HuH-7.5 (cell line): Measurements from ENCODE around the gene DET1.
"Not testable (repeated sequence)": the region's sequence is repeated elsewhere in the genome, so short reads cannot be mapped to it uniquely, and the experiment has no call there.

Source experiments
- DNase-seq: peaks from one replicate; pipeline ENCODE4 v3.0.0; 2011; ENCODE audit warnings: low spot score

DET1 gene

GRCh38 chr15:88493844-88494243 lies 52.6 kb downstream of the DET1 start:
- DNase-seq: no peak

DNA sequence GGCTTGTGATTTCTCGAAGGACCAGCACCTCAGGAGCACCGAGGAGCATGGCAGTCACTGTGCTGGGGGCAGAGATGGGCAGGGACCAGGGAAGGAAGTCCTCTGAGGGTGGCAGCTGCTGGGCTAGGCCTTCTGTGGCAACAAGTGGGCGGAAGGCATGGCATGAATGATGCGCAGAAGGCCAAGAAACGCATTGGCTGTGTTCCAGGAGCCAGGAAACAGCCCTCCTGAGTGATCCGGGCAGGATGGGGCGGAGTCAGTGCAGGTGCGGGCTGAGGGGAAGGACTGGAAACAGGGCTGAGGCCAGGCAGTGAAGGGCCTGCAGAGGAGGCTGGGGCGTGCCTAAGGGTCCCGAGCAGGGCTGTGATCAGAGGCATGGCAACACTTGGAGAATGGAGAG lies 55.3 kb downstream of the DET1 start:
- no peak for DNase-seq

DNA sequence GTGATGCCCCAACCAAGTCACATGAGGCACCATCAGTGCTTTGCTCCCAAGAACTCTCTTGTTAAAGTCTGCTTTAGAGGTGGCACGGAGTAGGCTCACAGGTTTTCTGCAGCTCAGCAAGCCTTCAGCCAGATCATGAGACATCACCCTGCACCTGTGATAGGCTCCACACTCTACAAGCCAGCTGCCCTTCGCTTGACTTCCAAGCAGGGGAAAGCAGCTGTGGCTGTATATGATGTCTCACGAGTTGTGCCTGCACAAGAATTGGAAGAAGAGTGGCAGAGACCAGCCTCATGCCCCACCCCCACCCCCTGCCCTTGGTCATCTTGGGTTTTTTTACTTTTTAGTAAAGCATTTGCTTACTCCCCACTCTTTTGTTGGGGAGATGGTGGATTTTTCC lies 56.4 kb downstream of the DET1 start:
- no peak for DNase-seq

DNA sequence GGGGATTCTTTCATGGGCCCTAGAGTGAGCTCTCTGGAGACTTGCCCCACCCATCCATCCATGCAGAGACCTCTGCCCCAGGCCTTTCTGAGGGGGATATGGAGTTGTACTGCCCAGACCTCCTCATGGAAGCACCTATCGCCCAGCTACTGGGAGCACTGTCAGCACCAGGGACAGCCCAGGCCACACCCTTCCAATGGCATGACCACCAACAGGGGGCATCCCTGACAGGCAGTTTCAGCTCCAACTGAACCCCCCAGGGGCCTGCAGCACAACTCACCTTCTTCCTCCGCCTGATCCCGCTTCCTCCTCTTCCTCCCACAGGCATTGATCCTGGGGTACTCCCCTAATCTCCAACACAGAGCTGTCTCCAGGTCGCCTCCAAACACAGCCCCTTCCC lies 57.2 kb downstream of the DET1 start:
- DNase-seq: no peak

- DNase-seq: no peak
Measured at GRCh38 chr15:88487796-88488523, 58.5 kb downstream of the DET1 start.

DNA sequence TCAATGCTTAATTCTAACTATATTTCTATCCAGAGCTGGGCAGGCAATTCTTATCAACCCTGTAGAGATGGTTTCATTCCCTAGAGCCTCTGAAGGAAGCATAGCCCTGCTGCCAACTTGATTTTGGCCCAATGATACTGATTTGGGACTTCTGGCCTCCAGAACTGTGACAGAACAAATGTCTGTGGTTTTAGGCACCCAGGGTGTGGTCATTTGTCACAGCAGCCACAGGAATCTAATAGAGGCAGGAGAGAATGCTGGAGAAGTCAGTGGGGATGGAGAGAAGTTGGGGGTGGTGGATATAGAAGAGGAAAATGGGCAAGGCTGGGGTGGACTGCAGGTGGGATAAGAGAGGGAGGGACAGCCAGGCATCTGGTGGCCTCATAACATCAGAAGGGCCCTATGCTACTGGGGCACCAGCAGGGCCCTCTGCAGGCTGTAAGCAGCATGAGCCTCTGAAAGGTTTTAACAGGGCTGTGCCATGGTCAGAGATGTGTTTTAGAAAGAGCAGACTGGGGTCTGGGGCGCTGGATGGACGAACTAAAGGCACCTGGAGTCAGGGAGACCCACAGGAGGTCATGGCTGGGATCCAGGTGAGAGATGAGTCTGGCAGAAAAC lies 59.2 kb downstream of the DET1 start:
- DNase-seq: no peak

GRCh38 chr15:88484682-88485331 lies 61.7 kb downstream of the DET1 start:
- no peak for DNase-seq

- DNase-seq: no peak
Measured at GRCh38 chr15:88482263-88482662, 64.2 kb downstream of the DET1 start.

DNA sequence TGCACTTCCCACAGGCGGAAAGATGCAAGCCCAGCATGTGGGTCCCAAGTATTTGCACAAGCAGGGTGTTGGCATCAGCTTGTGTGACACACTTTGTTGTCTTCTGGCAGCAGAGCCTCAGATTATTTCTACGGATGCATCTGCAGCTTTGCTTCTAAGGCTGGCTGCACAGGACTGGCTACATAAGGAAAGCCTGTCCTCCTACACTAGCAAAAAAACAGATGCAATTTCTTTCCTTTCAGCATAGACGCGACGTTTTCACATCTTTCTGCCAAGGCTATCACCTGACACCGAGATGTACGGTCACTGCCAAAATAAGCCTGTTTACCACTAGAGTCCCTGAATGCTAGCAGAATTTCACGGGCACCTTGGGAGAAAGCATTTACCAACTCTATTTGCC lies 65.5 kb downstream of the DET1 start:
- no peak for DNase-seq

GRCh38 chr15:88479169-88479568 lies 67.3 kb downstream of the DET1 start:
- no peak for DNase-seq

DNA sequence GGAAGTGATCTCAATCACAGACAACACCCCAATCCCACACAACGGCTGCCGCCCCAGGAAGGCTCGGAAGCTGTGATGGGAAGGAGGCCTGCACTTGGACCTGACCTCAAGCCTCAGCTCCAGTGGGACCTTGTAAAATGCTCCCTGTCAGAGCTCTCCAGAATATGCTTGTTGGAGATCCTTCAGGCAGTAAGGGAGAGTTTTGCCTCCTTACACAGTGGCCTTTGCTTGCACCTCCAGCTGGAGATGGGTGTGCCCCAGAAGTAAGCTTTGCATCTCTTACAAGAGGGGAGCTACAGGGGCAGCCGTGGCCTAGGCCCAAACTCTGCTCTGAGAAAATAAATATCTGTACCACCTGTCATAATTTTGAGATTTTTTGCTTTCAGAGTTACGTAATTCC lies 68.6 kb downstream of the DET1 start:
- no peak for DNase-seq

DNA sequence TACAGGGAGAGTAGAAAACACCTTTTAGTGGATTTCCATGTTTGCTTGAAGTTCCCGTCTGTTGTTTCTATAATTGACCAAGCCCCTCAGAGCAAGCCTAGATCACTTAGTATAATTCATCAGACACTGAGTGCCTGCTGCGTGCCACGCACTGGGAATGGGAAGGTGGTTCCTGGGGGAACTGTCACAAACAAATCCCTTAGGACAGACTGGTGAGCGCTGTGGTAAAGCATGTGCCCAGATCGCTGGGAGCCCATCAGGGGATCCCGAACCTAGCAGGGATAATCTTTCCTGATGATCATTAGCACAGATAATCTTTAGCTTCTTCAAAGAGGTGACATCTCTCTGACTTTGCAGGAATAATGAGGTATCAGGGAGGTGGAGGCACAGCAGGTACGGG lies 69.4 kb downstream of the DET1 start:
- DNase-seq: no peak

- DNase-seq: peak; percentile 40
Measured at GRCh38 chr15:88476635-88477060, 69.8 kb downstream of the DET1 start.

DNA sequence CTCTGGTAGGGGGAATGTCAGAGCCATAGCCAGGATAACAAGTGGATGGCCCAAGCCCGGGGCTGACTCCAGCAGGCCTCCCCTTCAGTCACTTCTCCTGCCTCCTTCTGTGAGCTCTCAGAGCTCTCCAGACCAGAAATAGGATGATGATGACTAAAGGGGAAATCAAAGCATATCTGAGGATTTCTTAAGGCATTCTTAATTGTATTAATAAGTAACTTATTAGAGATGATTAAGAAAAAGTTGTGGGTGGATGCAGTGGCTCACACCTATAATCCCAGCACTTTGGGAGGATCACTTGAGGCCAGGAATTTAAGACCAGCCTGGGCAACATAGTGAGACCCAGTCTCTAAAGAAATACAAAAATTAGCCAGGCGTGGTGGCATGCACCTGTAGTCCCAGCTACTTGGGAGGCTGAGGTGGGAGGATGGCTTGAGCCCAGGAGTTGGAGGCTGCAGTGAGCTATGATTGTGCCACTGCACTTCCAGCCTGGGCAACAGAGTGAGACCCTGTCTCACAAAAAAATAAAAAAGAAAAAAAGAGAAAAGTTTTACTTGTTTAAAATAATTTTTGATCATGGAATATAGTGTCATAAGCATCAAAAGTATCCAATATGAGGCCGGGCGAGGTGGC lies 72.7 kb downstream of the DET1 start:
- not testable (repeated sequence) for DNase-seq

GRCh38 chr15:88472225-88472624 lies 74.3 kb downstream of the DET1 start:
- DNase-seq: no peak

- no peak for DNase-seq
Measured at GRCh38 chr15:88470625-88471372, 75.7 kb downstream of the DET1 start.

GRCh38 chr15:88469321-88469720 lies 77.2 kb downstream of the DET1 start:
- DNase-seq: no peak

- not testable (repeated sequence) for DNase-seq
Measured at GRCh38 chr15:88468721-88469120, 77.8 kb downstream of the DET1 start.

- DNase-seq: no peak
Measured at GRCh38 chr15:88467935-88468528, 78.4 kb downstream of the DET1 start.

DNA sequence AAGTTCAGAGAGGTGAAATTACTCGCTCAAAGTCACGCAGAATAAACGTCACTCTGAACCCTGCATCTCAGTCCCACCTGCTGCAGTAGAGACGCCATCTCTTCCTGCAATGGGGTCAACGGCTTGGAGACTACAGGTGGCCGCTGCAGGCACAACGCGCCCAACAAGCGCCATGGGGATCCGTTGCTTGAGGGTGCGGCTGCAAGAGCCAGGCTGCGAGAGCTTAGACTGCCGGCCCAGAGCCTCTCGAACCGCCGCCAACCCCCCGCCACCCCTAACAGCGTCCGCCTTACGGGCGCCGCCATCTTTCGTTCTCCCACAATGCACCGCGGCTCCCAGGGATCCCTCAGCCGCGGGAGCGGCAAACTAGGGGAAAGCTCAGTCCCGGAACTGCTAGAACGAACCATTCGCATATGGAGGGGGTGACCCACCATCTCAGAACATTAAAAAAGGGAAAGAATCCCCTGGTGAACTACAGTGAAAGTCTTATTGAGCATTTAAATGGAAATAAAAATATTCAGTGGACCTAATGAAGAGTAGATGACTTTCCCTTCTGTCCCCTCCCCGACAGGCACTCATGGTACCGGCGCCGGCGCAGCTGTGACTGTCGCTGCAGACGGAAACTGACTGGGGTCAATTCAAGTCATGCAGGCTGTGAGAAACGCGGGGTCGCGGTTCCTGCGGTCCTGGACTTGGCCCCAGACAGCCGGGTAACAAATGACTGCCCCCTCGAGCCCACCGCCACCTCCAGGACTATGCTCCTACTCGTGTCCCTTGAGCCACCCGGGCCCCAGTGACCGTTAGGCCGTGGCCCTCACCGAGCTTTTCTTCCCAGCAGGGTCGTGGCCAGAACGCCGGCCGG lies 79.2 kb downstream of the DET1 start, which contains the start of the genes MRPL46 and MRPS11:
Gene MRPL46, minus strand, starts transcription at position 316 of the 862 bp plus-strand sequence. Its CDS starts 11 bp downstream, at position 305.
Gene MRPS11, plus strand, starts transcription at position 636 of the 862 bp plus-strand sequence. Its CDS starts 10 bp downstream, at position 646.
- DNase-seq: peak; percentile 78
